K562 (cell line): ENCODE results near the gene PRKCE. TPM values are rescaled to one million over a fixed set of nuclear protein-coding genes. Genes with fewer than 3 reads are reported as not detected.

Experiments
- ATAC-seq: fragments of 200-7000 bp; cut with Tn5 transposase; 3 replicates; pipeline ENCODE4 v1.9.1; 2020; ENCODE audit warnings: moderate library complexity
- BruUV-seq: library from RNA; stranded (reverse); fragments of 400-500 nt; replicated peaks from 2 replicates; lab custom pipeline; 2021; lab: Mats Ljungman, UMichigan
- CTCF ChIA-PET: fragments of 300-600 bp; formaldehyde crosslinking; extraction: SDS; loops from one replicate; lab custom pipeline; 2021; ENCODE audit warnings: low intra/inter-chr PET ratio; lab: Yijun Ruan, JAX
- POLR2A ChIA-PET: fragments of 300-600, 350-650 bp; sonication (Branson Sonifier 250); formaldehyde crosslinking; extraction: SDS; loops from one replicate; lab custom pipeline; 2021; ENCODE audit warnings: antibody characterized with exemption, inconsistent platforms; lab: Yijun Ruan, JAX
- DNase-seq, 4 experiments: peaks; one replicate each; pipeline versions ENCODE4 v3.0.0 to v3.0.0-alpha.2; 2011 to 2018; ENCODE audit warnings: low spot score in 3 of 4, mixed read lengths in 3 of 4; ENCODE audit errors: extremely low read depth in 1 of 4
- FAIRE-seq: peaks from 2 replicates; lab custom pipeline; 2011; peaks lifted over from hg19 to GRCh38; lab: Jason Lieb, UNC
- H2AFZ ChIP-seq: 2 replicates; pipeline ENCODE4 v1.6.0; 2011; ENCODE audit warnings: low read depth, low read length, control low read depth, inconsistent platforms
- H3K27ac ChIP-seq: fragments of 200-600 bp; 3 replicates; pipeline ENCODE4 v1.8.0; 2011; ENCODE audit warnings: low read depth, mild to moderate bottlenecking, control low read depth, inconsistent platforms, low read length, moderate library complexity, mixed read lengths; ENCODE audit errors: extremely low read depth
- H3K27me3 ChIP-seq, 2 experiments: fragments of 300-600 bp in 1 of 2; 2 replicates in 1 of 2; 3 replicates in 1 of 2; pipeline versions ENCODE4 v1.6.0 to v1.8.0; 2011; ENCODE audit warnings: inconsistent platforms in 2 of 2, low read length in 2 of 2, mild to moderate bottlenecking in 1 of 2, mixed read lengths in 1 of 2, moderate library complexity in 1 of 2; ENCODE audit not compliant: control insufficient read depth in 2 of 2, insufficient read depth in 2 of 2
- H3K36me3 ChIP-seq: fragments of 300-600 bp; 3 replicates; pipeline ENCODE4 v1.8.0; 2011; ENCODE audit warnings: mild to moderate bottlenecking, low read length, inconsistent platforms; ENCODE audit not compliant: control insufficient read depth, insufficient read depth
- H3K4me1 ChIP-seq, 2 experiments: fragments of 200-600 bp in 1 of 2; replicated peaks in 1 of 2; 2 replicates in 1 of 2; 3 replicates in 1 of 2; pipeline versions ENCODE4 v1.5.1 to v1.8.0; 2011; ENCODE audit warnings: inconsistent platforms in 2 of 2, low read length in 2 of 2, mild to moderate bottlenecking in 1 of 2, mixed read lengths in 1 of 2, moderate library complexity in 1 of 2; ENCODE audit not compliant: control insufficient read depth in 2 of 2, insufficient read depth in 2 of 2
- H3K4me2 ChIP-seq: 2 replicates; pipeline ENCODE4 v1.6.1; 2011; ENCODE audit warnings: low read length, control low read depth, inconsistent platforms, mixed read lengths; ENCODE audit not compliant: insufficient read depth
- H3K4me3 ChIP-seq: fragments of 200-600 bp; sonication (generic), shearing (Covaris generic); 2 replicates; pipeline ENCODE4 v1.5.1; 2016; ENCODE audit warnings: control low read depth, inconsistent platforms
- H3K79me2 ChIP-seq: fragments of 200-600 bp; 3 replicates; pipeline ENCODE4 v1.8.0; 2011; ENCODE audit warnings: low read length, inconsistent platforms; ENCODE audit not compliant: control insufficient read depth, insufficient read depth
- H3K9ac ChIP-seq, 2 experiments: 2 replicates each; pipeline versions ENCODE4 v1.6.0 to v1.6.1; 2011; ENCODE audit warnings: low read depth in 2 of 2, low read length in 2 of 2, control low read depth in 1 of 2, inconsistent platforms in 1 of 2, mild to moderate bottlenecking in 1 of 2, mixed read lengths in 1 of 2; ENCODE audit not compliant: insufficient read depth in 1 of 2
- H3K9me1 ChIP-seq: one replicate; pipeline ENCODE4 v1.6.0; 2011; ENCODE audit warnings: inconsistent platforms, mild to moderate bottlenecking, low read length, moderate library complexity; ENCODE audit not compliant: control insufficient read depth, insufficient read depth
- H3K9me3 ChIP-seq: replicated peaks from 2 replicates; pipeline ENCODE4 v1.5.1; 2011; ENCODE audit warnings: low read depth, low read length, inconsistent platforms; ENCODE audit not compliant: control insufficient read depth, insufficient read depth
- H4K20me1 ChIP-seq: replicated peaks from 2 replicates; pipeline ENCODE4 v1.6.1; 2011; ENCODE audit warnings: low read length, inconsistent platforms, mixed read lengths; ENCODE audit not compliant: control insufficient read depth, insufficient read depth
- RAD21 ChIP-seq, 2 experiments: fragments of 250-450 bp in 1 of 2; fragments of 450-650 bp in 1 of 2; sonication (Bioruptor Pico) in 1 of 2; formaldehyde crosslinking in 1 of 2; IDR thresholded peaks in 1 of 2; conservative IDR thresholded peaks in 1 of 2; 2 replicates each; pipeline versions ENCODE4 v1.4.0 to v1.8.0; 2020 to 2022; ENCODE audit warnings: mild to moderate bottlenecking in 2 of 2, moderate library complexity in 1 of 2
- ZHX1 ChIP-seq: fragments of 150-350 bp; conservative IDR thresholded peaks from 2 replicates; pipeline ENCODE4 v1.6.1; 2014; ENCODE audit warnings: low read length
- WGBS: fragments of 100-300 bp; shearing (Covaris generic); methylation state at CpG from one replicate; pipeline ENCODE4 v1.1.6; 2016; ENCODE audit warnings: low coverage, mixed read lengths; ENCODE audit not compliant: insufficient coverage; ENCODE audit errors: missing lambda C conversion rate; 5-methylcytosine and 5-hydroxymethylcytosine counted together
- in situ Hi-C: fragments of 300-500 bp; cut with MboI; formaldehyde crosslinking; loops from 4 replicates; pipeline ENCODE4 v1.15.0; 2018; ENCODE audit warnings: inconsistent platforms, mixed read lengths
- intact Hi-C: fragments of 100-400 bp; cut with micrococcal nuclease; formaldehyde crosslinking; loops from 2 replicates; pipeline ENCODE4 v1.14.2; 2022
- polyA plus RNA-seq, 8 experiments: library from polyadenylated mRNA; depleted of rRNA in 4 of 8; stranded (reverse) in 5 of 8; unstranded in 3 of 8; fragments of >200 nt; fragmentation: Nextera tagmentation in 2 of 8; fragmentation: Illumina TruSeq in 1 of 8; extraction: Ambion mirVana in 2 of 8; extraction: Trizol in 1 of 8; gene quantifications; 2 replicates each; pipeline versions ENCODE4 v1.2.1 to v1.2.3, GENCODE V29; 2011 to 2014; ENCODE audit warnings: inconsistent platforms in 1 of 8, missing spikeins in 1 of 8
- total RNA-seq, 7 experiments: library from RNA; depleted of rRNA in 6 of 7; stranded (reverse); fragments of >200 nt in 6 of 7; fragmentation: Illumina TruSeq in 2 of 7; extraction: Trizol in 2 of 7; gene quantifications; 2 replicates each; pipeline versions ENCODE4 v1.2.1 to v1.2.3, GENCODE V29; 2011 to 2021; ENCODE audit warnings: low replicate concordance in 1 of 7

PRKCE gene
- total and polyA plus RNA-seq, 9 of the 15 experiments (the other 6 are each of a cell fraction or from before 2014, with no cell fraction given): 0.06 to 1.0 (median 0.22) TPM; not detected in 1

DNA sequence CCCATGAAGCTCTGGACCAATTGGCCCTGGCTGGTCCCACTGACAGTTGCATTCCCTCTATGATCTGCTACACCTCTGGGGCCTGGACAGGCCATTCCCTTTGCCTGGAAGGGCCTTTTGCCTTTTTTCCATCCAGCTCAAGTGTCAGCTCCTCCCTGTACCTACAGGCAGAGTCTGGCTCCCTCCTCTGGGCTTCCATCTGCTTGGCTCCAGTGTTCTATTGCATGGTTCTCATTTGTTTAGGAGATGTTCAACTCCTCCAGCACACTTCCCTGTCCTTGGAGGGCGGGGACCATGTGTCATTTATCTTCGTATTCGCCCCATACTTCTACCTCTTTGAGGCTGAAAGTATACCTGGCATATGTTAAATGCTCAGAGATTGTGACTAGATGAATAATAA lies 61.1 kb downstream of the PRKCE start:
- no peak overlapping the region for H3K9ac ChIP-seq
- no peaks in the 10 kb centered on the region for H3K79me2 ChIP-seq
- intact Hi-C loops: no loop called here
- CTCF ChIA-PET: no interaction called here
- no peaks in the 10 kb centered on the region for H4K20me1 ChIP-seq
- H3K27me3 ChIP-seq: peaks cover 2 to 19% of the 10 kb centered on the region in 2 experiments; a peak in 3 of 5 replicates
- TF ChIP-seq RAD21 (CRISPR knock-in tag; conservative IDR thresholded peaks at IDR 0.05 in 1 of 2, IDR thresholded peaks at IDR 0.05 in 1 of 2) (peak in 1 of 2 experiments; percentile 32; a peak in 2 of 4 replicates), ZHX1 (no peak)
- TF ChIP-seq, all 486 proteins: peak for 1
- Histone ChIP-seq H3K27ac (no peak overlapping the region), H3K4me3 (no peak overlapping the region), H3K4me2 (no peak overlapping the region), H3K36me3 (no peaks in the 10 kb centered on the region), H3K9me1 (no peaks in the 10 kb centered on the region), H3K9me3 (no peaks in the 10 kb centered on the region), H2AFZ (no peak overlapping the region), H3K4me1 (no peaks in the 10 kb centered on the region)
- in situ Hi-C loops: no loop called here
- FAIRE-seq: no peak
- no peak for ATAC-seq
- 0% methylated on average over 3 of the region's 3 CpGs for WGBS
- DNase-seq: no peak
- BruUV-seq: no TSS peak
- POLR2A ChIA-PET: interaction anchor here (0.6 kb wide), 1 partner anchor 63 kb away, joined by 3 read pairs; no protein-coding TSS in a partner anchor
